OCI-LY3 (cell line): Measurements from ENCODE around the gene SLC43A1.

ENCODE experiments used
- EZH2phosphoT487 ChIP-seq: fragments of 200-600 bp; shearing (Covaris generic); IDR thresholded peaks from 2 replicates; pipeline ENCODE4 v1.6.1; 2018; ENCODE audit warnings: antibody characterized with exemption, mixed run types, low read depth
- TF ChIP-seq, protein P1 (sequence below): fragments of 200-600, 300-600 bp; sonication (generic); IDR thresholded peaks from 2 replicates; pipeline ENCODE4 v1.5.1; 2014; ENCODE audit warnings: antibody characterized with exemption, low read length, low read depth

DNA sequence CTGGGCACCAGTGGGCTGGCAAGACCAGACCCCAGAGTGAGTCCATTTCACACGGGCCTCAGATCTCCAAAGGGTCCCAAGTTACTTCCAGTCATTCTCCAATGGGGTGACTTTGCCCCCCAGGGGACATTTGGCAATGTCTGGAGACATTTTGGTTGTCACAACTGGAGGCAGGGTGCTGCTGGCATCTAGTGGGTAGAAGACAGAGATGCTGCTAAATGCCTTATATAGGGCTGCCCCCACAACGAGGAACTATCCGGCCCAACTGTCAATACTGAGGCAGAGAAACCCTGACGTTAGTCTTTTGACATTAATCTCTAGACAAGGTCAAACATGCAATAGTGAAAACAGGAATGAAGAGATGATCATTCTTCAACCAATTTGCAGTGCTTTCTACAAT is 48.8 kb downstream of the SLC43A1 start:
- TF ChIP-seq, protein P1, sequence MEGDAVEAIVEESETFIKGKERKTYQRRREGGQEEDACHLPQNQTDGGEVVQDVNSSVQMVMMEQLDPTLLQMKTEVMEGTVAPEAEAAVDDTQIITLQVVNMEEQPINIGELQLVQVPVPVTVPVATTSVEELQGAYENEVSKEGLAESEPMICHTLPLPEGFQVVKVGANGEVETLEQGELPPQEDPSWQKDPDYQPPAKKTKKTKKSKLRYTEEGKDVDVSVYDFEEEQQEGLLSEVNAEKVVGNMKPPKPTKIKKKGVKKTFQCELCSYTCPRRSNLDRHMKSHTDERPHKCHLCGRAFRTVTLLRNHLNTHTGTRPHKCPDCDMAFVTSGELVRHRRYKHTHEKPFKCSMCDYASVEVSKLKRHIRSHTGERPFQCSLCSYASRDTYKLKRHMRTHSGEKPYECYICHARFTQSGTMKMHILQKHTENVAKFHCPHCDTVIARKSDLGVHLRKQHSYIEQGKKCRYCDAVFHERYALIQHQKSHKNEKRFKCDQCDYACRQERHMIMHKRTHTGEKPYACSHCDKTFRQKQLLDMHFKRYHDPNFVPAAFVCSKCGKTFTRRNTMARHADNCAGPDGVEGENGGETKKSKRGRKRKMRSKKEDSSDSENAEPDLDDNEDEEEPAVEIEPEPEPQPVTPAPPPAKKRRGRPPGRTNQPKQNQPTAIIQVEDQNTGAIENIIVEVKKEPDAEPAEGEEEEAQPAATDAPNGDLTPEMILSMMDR: peak; percentile 30; the same call in 1 of the 2 replicates
- TF ChIP-seq EZH2phosphoT487: no peak
